Breast epithelium (tissue), 3 donors: ENCODE measurements around the gene FAM240A.

Experiments used
- CTCF ChIP-seq, 3 donors: fragments of 450-650 bp; IDR thresholded peaks; one replicate each; pipeline ENCODE4 v1.5.1; 2016 to 2017; ENCODE audit warnings: antibody characterized with exemption in 3 of 3, mild to moderate bottlenecking in 3 of 3, moderate library complexity in 3 of 3
- POLR2A ChIP-seq: fragments of 450-650 bp; IDR thresholded peaks from one replicate; pipeline ENCODE4 v1.6.1; 2016; ENCODE audit warnings: antibody characterized with exemption, mild to moderate bottlenecking, moderate library complexity

- TF ChIP-seq CTCF (IDR thresholded peaks at IDR 0.05) (no peak), POLR2A (no peak)
Observed at GRCh38 chr3:46666453-46666845, 54.1 kb downstream of the FAM240A start.
